GM19023 (cell line): ENCODE measurements around the gene PRDM9.
"Not testable (repeated sequence)": the region's sequence is repeated elsewhere in the genome, so short reads cannot be mapped to it uniquely, and the experiment has no call there.

Source experiments
- ATAC-seq: cut with Tn5 transposase; IDR thresholded peaks from one replicate; pipeline ENCODE4 v1.9.1; 2021; ENCODE audit warnings: mild to moderate bottlenecking, moderate library complexity; ENCODE audit not compliant: unreplicated experiment

PRDM9 gene

DNA sequence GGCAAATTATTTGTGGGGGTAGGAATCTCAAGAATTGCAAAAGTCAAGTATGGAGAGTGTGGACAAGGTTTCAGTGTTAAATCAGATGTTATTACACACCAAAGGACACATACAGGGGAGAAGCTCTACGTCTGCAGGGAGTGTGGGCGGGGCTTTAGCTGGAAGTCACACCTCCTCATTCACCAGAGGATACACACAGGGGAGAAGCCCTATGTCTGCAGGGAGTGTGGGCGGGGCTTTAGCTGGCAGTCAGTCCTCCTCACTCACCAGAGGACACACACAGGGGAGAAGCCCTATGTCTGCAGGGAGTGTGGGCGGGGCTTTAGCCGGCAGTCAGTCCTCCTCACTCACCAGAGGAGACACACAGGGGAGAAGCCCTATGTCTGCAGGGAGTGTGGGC lies 19.2 kb downstream of the PRDM9 start:
- ATAC-seq, result not testable (repeated sequence)

DNA sequence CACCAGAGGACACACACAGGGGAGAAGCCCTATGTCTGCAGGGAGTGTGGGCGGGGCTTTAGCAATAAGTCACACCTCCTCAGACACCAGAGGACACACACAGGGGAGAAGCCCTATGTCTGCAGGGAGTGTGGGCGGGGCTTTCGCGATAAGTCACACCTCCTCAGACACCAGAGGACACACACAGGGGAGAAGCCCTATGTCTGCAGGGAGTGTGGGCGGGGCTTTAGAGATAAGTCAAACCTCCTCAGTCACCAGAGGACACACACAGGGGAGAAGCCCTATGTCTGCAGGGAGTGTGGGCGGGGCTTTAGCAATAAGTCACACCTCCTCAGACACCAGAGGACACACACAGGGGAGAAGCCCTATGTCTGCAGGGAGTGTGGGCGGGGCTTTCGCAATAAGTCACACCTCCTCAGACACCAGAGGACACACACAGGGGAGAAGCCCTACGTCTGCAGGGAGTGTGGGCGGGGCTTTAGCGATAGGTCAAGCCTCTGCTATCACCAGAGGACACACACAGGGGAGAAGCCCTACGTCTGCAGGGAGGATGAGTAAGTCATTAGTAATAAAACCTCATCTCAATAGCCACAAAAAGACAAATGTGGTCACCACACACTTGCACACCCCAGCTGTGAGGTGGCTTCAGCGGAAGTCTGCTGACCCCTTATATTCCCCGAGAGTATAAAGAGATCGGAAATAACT lies 20.0 kb downstream of the PRDM9 start:
- not testable (repeated sequence) for ATAC-seq

DNA sequence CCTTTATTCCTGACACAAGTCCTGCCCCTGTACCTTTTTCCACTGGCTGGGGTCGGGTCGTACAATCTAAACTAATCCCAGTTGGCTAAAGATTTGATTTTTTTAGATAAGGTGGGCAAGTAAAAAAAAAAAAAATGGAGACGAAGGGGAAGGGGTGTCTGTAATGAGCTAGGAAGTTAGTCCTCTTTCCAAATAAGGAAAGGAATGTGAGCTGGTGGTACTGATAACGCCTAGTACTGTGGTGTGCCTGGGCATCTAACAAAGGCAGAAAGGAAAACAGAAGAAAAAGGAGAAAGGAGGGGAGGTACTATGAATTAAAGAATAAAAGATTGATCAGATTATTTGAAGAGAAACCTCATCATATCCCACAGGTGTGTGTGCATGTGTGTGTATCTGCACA lies 21.3 kb downstream of the PRDM9 start:
- ATAC-seq, result no peak

DNA sequence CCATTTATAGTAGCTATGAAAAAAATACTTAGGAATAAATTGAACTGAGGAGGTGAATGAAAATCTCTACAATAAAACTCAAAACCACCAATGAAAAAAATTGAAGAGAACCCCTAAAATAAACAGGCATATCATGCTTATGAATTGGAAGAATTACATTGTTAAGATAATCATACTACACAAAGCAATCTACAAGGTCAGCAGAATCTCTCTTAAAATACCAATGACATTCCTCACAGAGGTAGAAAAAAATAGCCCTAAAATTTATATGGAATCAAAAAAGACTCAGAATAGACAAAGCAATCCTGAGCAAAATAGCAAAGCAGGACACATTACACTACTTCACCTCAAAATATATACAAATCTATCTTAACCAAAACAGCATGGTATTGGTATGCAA lies 23.2 kb downstream of the PRDM9 start:
- no peak for ATAC-seq

DNA sequence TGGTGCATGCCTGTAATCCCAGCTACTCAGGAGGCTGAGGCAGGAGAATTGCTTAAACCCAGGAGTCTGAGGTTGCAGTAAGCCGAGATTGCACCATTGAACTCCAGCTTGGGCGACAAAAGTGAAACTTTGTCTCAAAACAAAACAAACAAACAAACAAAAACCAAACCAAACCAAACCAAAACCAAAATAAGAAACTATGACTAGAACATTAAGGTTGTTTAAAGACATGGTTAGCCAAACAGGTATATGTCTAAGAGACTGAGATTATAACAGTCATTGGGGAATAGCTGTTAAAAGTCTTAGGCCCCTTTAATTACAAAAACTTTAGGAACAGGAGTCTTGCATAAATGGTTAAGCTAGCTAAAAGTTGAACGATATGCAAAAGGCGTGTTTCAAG lies 63.6 kb downstream of the PRDM9 start:
- ATAC-seq, result no peak
